Measurements from ENCODE around the gene PI4K2B. TPM values are rescaled to one million over a fixed set of nuclear protein-coding genes. Genes with fewer than 3 reads are reported as not detected.

PI4K2B gene
- total and polyA plus RNA-seq, 2 experiments from 2014 or later: 6.7 to 21.4 TPM

- ATAC-seq: no peak
- no peak overlapping the region for H3K4me3 ChIP-seq
- TF ChIP-seq EZH2 (IDR thresholded peaks at IDR 0.05; ENCODE audit: low read depth, unreplicated experiment): no peak
- TF ChIP-seq EZH2phosphoT487 (IDR thresholded peaks at IDR 0.05; ENCODE audit: unreplicated experiment): no peak
- no peak for TF ChIP-seq POLR2AphosphoS5 (IDR thresholded peaks at IDR 0.05; ENCODE audit: low read depth)
- no peak for TF ChIP-seq ZNF331 (CRISPR knock-in tag; IDR thresholded peaks at IDR 0.05; ENCODE audit: low read depth)
- no peak for TF ChIP-seq ETS1 (IDR thresholded peaks at IDR 0.05)
- no peak for TF ChIP-seq ZNF462 (CRISPR knock-in tag; IDR thresholded peaks at IDR 0.05)
- no peak for TF ChIP-seq ZNF114 (CRISPR knock-in tag; IDR thresholded peaks at IDR 0.05)
- TF ChIP-seq STAT1 (IDR thresholded peaks at IDR 0.05; ENCODE audit: unreplicated experiment): no peak
- TF ChIP-seq CTCF (conservative IDR thresholded peaks at IDR 0.05; ENCODE audit: low read depth in 2 of 2): no peak
- no peak for TF ChIP-seq JUNB (IDR thresholded peaks at IDR 0.05; ENCODE audit: unreplicated experiment)
- TF ChIP-seq CREB1 (CRISPR knock-in tag; IDR thresholded peaks at IDR 0.05; ENCODE audit: low read depth): no peak
- no peak for TF ChIP-seq NANOG (IDR thresholded peaks at IDR 0.05; ENCODE audit: borderline replicate concordance)
- no peak for TF ChIP-seq REST (IDR thresholded peaks at IDR 0.05; ENCODE audit: unreplicated experiment)
These were observed 67.6 kb downstream of the PI4K2B start for GRCh38 chr4:25301471-25301870.

More at GRCh38 chr4:25301471-25301870, 67.6 kb downstream of the PI4K2B start:
- Histone ChIP-seq H3K27me3 (ENCODE audit: insufficient read depth) (no peaks in the 10 kb centered on the region), H3K4me2 (no peak overlapping the region), H3K4me1 (ENCODE audit: insufficient read depth) (no peaks in the 10 kb centered on the region; the same call in 1 of the 2 replicates), H2AFZ (no peak overlapping the region), H3K36me3 (ENCODE audit: insufficient read depth) (no peaks in the 10 kb centered on the region), H3K9me2 (ENCODE audit: insufficient read depth) (no peaks in the 10 kb centered on the region), H3K79me2 (replicated peaks; ENCODE audit: insufficient read depth) (no peaks in the 10 kb centered on the region), H3F3A (replicated peaks; ENCODE audit: low read depth) (no peaks in the 10 kb centered on the region), H4K20me1 (replicated peaks; ENCODE audit: insufficient read depth) (no peaks in the 10 kb centered on the region), H3K27ac (ENCODE audit: low read depth) (no peak overlapping the region)
- Mint-ChIP-seq H3K27me3 (ENCODE audit: insufficient read depth, low read depth, poor library complexity) (no peaks in the 10 kb centered on the region), H3K9me3 (no peaks in the 10 kb centered on the region), H3K27ac (no peak overlapping the region), H3K36me3 (ENCODE audit: low read depth) (no peaks in the 10 kb centered on the region), H3K4me1 (peaks cover 9% of the 10 kb centered on the region; the same call in 2 of the 3 replicates), H3K4me3 (no peak overlapping the region)
- no peak for DNase-seq (ENCODE audit: low spot score)
